Endothelial cell of umbilical vein (primary cell): ENCODE data around the gene NRXN3. TPM values are rescaled to one million over a fixed set of nuclear protein-coding genes. Genes with fewer than 3 reads are reported as not detected.

Experiments used
- BruUV-seq: library from RNA; stranded (reverse); fragments of 400-500 nt; replicated peaks from 2 replicates; lab custom pipeline; 2021; lab: Mats Ljungman, UMichigan
- CTCF ChIA-PET: fragments of 300-600, 350-600 bp; sonication (Branson Sonifier 250); formaldehyde crosslinking; loops from one replicate; lab custom pipeline; 2021; ENCODE audit warnings: antibody characterized with exemption, inconsistent platforms; lab: Charles Lee
- POLR2A ChIA-PET: fragments of 300-600, 350-600 bp; sonication (Branson Sonifier 250); formaldehyde crosslinking; loops from one replicate; lab custom pipeline; 2021; ENCODE audit warnings: antibody characterized with exemption, inconsistent platforms; lab: Charles Lee
- DNase-seq: peaks from one replicate; pipeline ENCODE4 v3.0.0-alpha.2; 2011; ENCODE audit warnings: low read depth, low spot score
- FAIRE-seq: peaks from 2 replicates; lab custom pipeline; 2011; peaks lifted over from hg19 to GRCh38; lab: Jason Lieb, UNC
- H2AFZ ChIP-seq: 2 replicates; pipeline ENCODE4 v1.6.0; 2012; ENCODE audit warnings: low read depth, low read length, control low read depth, inconsistent platforms
- H3K27ac ChIP-seq: 2 replicates; pipeline ENCODE4 v1.5.1; 2011; ENCODE audit warnings: low read depth, mild to moderate bottlenecking, control low read depth, low read length, moderate library complexity; ENCODE audit not compliant: insufficient read depth
- H3K27me3 ChIP-seq, 2 experiments: 2 replicates each; pipeline versions ENCODE4 v1.6.0 to v1.6.1; 2011; ENCODE audit warnings: low read length in 2 of 2, mixed read lengths in 1 of 2; ENCODE audit not compliant: control insufficient read depth in 2 of 2, insufficient read depth in 2 of 2
- H3K36me3 ChIP-seq, 2 experiments: 2 replicates in 1 of 2; 3 replicates in 1 of 2; pipeline ENCODE4 v1.5.1; 2011; ENCODE audit warnings: low read length in 2 of 2, mild to moderate bottlenecking in 1 of 2, moderate library complexity in 1 of 2; ENCODE audit not compliant: control insufficient read depth in 2 of 2, insufficient read depth in 2 of 2; ENCODE audit errors: extremely low read depth in 1 of 2
- H3K4me1 ChIP-seq: 3 replicates; pipeline ENCODE4 v1.5.1; 2011; ENCODE audit warnings: mild to moderate bottlenecking, low read length; ENCODE audit not compliant: control insufficient read depth, insufficient read depth; ENCODE audit errors: extremely low read depth
- H3K4me2 ChIP-seq: 2 replicates; pipeline ENCODE4 v1.6.1; 2011; ENCODE audit warnings: low read length, control low read depth, mixed read lengths; ENCODE audit not compliant: insufficient read depth
- H3K4me3 ChIP-seq, 3 experiments: fragments of 200-600 bp in 1 of 3; sonication (generic), shearing (Covaris generic) in 1 of 3; replicated peaks in 1 of 3; 2 replicates each; pipeline ENCODE4 v1.5.1; 2011 to 2016; ENCODE audit warnings: control low read depth in 3 of 3, low read length in 3 of 3, mild to moderate bottlenecking in 2 of 3, inconsistent platforms in 1 of 3, low read depth in 1 of 3, moderate library complexity in 1 of 3; ENCODE audit not compliant: insufficient read depth in 1 of 3
- H3K79me2 ChIP-seq: 2 replicates; pipeline ENCODE4 v1.6.0; 2012; ENCODE audit warnings: low read length, inconsistent platforms; ENCODE audit not compliant: control insufficient read depth, insufficient read depth
- H3K9ac ChIP-seq: replicated peaks from 2 replicates; pipeline ENCODE3; 2011; ENCODE audit warnings: low read length, control low read depth; ENCODE audit not compliant: insufficient read depth; ENCODE audit errors: extremely low read depth
- H3K9me1 ChIP-seq: replicated peaks from 3 replicates; pipeline ENCODE4 v1.6.0; 2011; ENCODE audit warnings: mild to moderate bottlenecking, low read length; ENCODE audit not compliant: control insufficient read depth, insufficient read depth; ENCODE audit errors: extremely low read depth
- H3K9me3 ChIP-seq: replicated peaks from 2 replicates; pipeline ENCODE4 v1.5.1; 2012; ENCODE audit warnings: low read length, inconsistent platforms; ENCODE audit not compliant: control insufficient read depth, insufficient read depth
- H4K20me1 ChIP-seq: replicated peaks from 2 replicates; pipeline ENCODE3; 2011; ENCODE audit warnings: mild to moderate bottlenecking, low read length; ENCODE audit not compliant: control insufficient read depth, insufficient read depth; ENCODE audit errors: extremely low read depth
- CTCF ChIP-seq, 2 donors: IDR thresholded peaks; 1 replicate in 1 of 2; 2 replicates in 1 of 2; pipeline ENCODE4 v1.5.1; 2011; ENCODE audit warnings: low read length in 2 of 2, mild to moderate bottlenecking in 2 of 2, moderate library complexity in 2 of 2, control low read depth in 1 of 2, inconsistent platforms in 1 of 2, low read depth in 1 of 2; ENCODE audit not compliant: insufficient read depth in 1 of 2; ENCODE audit errors: extremely low read depth in 1 of 2
- EZH2 ChIP-seq: IDR thresholded peaks from 2 replicates; pipeline ENCODE4 v1.6.1; 2012; ENCODE audit warnings: borderline replicate concordance, low read depth, mild to moderate bottlenecking, moderate library complexity, low read length, inconsistent platforms; ENCODE audit not compliant: severe bottlenecking
- FOS ChIP-seq: IDR thresholded peaks from 2 replicates; pipeline ENCODE4 v1.6.1; 2011; ENCODE audit warnings: mild to moderate bottlenecking, low read length, moderate library complexity, borderline replicate concordance; ENCODE audit not compliant: insufficient read depth
- GATA2 ChIP-seq: IDR thresholded peaks from 2 replicates; pipeline ENCODE4 v1.7.0; 2011; ENCODE audit warnings: low read depth, mild to moderate bottlenecking, moderate library complexity, mixed read lengths, low read length; ENCODE audit not compliant: insufficient read length, insufficient read depth
- JUN ChIP-seq: IDR thresholded peaks from 2 replicates; pipeline ENCODE4 v1.6.1; 2011; ENCODE audit warnings: borderline replicate concordance, low read depth; ENCODE audit not compliant: insufficient read length, insufficient read depth
- MAX ChIP-seq: IDR thresholded peaks from 2 replicates; pipeline ENCODE4 v1.6.1; 2011; ENCODE audit not compliant: insufficient read depth, insufficient read length
- MYC ChIP-seq: IDR thresholded peaks from one replicate; pipeline ENCODE4 v1.6.1; 2011; ENCODE audit warnings: mild to moderate bottlenecking, low read depth, low read length
- POLR2A ChIP-seq: IDR thresholded peaks from 2 replicates; pipeline ENCODE4 v1.6.1; 2012; ENCODE audit warnings: low read depth, mild to moderate bottlenecking, control low read depth, low read length
- POLR2AphosphoS5 ChIP-seq: IDR thresholded peaks from 2 replicates; pipeline ENCODE4 v1.6.1; 2012; ENCODE audit warnings: low read depth, mild to moderate bottlenecking, control low read depth, low read length, moderate library complexity; ENCODE audit not compliant: insufficient read depth
- dilution Hi-C: fragments of 300-500 bp; cut with MboI; formaldehyde crosslinking; loops from one replicate; pipeline ENCODE4 v1.15.0; 2019; ENCODE audit warnings: low sequenced_read_pairs; ENCODE audit not compliant: extremely low pct_ligation_motif_present
- intact Hi-C: fragments of 100-400 bp; cut with micrococcal nuclease; formaldehyde crosslinking; loops from one replicate; pipeline ENCODE4 v1.10.0; 2022
- polyA plus RNA-seq, 4 experiments: library from polyadenylated mRNA; depleted of rRNA in 3 of 4; stranded (reverse) in 3 of 4; unstranded in 1 of 4; fragments of >200 nt; gene quantifications; 2 replicates each; pipeline versions ENCODE4 v1.2.1 to v1.2.3, GENCODE V29; 2011 to 2012; ENCODE audit warnings: missing spikeins in 1 of 4
- total RNA-seq: library from RNA; stranded (reverse); gene quantifications from 2 replicates; pipeline ENCODE4 v1.2.3, GENCODE V29; 2021

Gene NRXN3
- total and polyA plus RNA-seq, 2 donors (not counting 3 experiments of a cell fraction or from before 2014, with no cell fraction given), result 0.72 to 4.2 TPM

- no peak overlapping the region for H2AFZ ChIP-seq
- no peak overlapping the region for H3K4me2 ChIP-seq
- no peak overlapping the region for H3K9ac ChIP-seq
- POLR2A ChIA-PET, result no interaction called here
- no peak overlapping the region for H3K27ac ChIP-seq
- no peak overlapping the region for H3K4me3 ChIP-seq
- intact Hi-C loops, result loop anchor here (10.0 kb wide), 1 partner anchor 414 kb away; no protein-coding TSS in a partner anchor
- no TSS peak for BruUV-seq
- no peaks in the 10 kb centered on the region for H3K27me3 ChIP-seq
- no peak for FAIRE-seq
- no peak for TF ChIP-seq JUN
- no peak for TF ChIP-seq MAX
- TF ChIP-seq POLR2AphosphoS5, result no peak
- TF ChIP-seq GATA2, result no peak
- no peak for TF ChIP-seq FOS
- TF ChIP-seq EZH2, result no peak
- TF ChIP-seq MYC, result no peak
- no peak for TF ChIP-seq CTCF (IDR thresholded peaks at IDR 0.05; ENCODE audit: extremely low read depth in 1 of 2, insufficient read depth in 1 of 2, low read depth in 1 of 2, low read length in 2 of 2)
- TF ChIP-seq POLR2A, result no peak
- no peaks in the 10 kb centered on the region for H3K4me1 ChIP-seq
- dilution Hi-C loops, result no loop called here
- CTCF ChIA-PET, result interaction anchor here (1.6 kb wide), 1 partner anchor 9 kb away, joined by 5 read pairs; no protein-coding TSS in a partner anchor
- no peaks in the 10 kb centered on the region for H3K9me1 ChIP-seq
- no peaks in the 10 kb centered on the region for H3K9me3 ChIP-seq
- no peaks in the 10 kb centered on the region for H3K79me2 ChIP-seq
- H3K36me3 ChIP-seq, result no peaks in the 10 kb centered on the region
- no peaks in the 10 kb centered on the region for H4K20me1 ChIP-seq
- DNase-seq, result no peak
Observed at GRCh38 chr14:79379266-79379665, 1209.1 kb downstream of the NRXN3 start.
